GM20000 (cell line): ENCODE results near the gene RBPJ.

Source experiments
- DNase-seq: peaks from one replicate; pipeline ENCODE4 v3.0.0; 2012; ENCODE audit warnings: low spot score
- TF ChIP-seq, protein P1 (sequence below): IDR thresholded peaks from 2 replicates; pipeline ENCODE4 v1.5.1; 2012; ENCODE audit warnings: mild to moderate bottlenecking, control low read depth; ENCODE audit errors: extremely low read depth, missing control alignments

The RBPJ gene

DNA sequence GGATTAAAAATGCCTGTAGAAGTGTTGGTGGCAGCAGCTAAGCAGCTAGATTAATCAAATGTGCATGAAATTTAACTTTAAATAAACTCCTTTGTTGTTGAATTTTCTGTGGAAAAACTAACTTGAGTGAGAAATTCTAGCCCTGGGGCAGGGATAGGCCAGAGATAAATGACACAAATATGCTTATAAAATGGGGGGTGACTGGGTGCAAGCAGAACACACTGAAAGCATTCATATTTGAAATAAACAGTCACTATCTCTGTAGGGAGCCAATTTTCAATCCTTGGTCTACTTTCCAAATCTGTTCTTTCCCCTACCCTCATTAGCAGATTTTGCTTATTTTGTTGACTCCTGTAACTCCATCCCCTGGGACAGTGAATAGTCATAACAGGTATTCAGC lies 47.9 kb downstream of the RBPJ start:
- TF ChIP-seq, protein P1, sequence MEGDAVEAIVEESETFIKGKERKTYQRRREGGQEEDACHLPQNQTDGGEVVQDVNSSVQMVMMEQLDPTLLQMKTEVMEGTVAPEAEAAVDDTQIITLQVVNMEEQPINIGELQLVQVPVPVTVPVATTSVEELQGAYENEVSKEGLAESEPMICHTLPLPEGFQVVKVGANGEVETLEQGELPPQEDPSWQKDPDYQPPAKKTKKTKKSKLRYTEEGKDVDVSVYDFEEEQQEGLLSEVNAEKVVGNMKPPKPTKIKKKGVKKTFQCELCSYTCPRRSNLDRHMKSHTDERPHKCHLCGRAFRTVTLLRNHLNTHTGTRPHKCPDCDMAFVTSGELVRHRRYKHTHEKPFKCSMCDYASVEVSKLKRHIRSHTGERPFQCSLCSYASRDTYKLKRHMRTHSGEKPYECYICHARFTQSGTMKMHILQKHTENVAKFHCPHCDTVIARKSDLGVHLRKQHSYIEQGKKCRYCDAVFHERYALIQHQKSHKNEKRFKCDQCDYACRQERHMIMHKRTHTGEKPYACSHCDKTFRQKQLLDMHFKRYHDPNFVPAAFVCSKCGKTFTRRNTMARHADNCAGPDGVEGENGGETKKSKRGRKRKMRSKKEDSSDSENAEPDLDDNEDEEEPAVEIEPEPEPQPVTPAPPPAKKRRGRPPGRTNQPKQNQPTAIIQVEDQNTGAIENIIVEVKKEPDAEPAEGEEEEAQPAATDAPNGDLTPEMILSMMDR: no peak
- no peak for DNase-seq

DNA sequence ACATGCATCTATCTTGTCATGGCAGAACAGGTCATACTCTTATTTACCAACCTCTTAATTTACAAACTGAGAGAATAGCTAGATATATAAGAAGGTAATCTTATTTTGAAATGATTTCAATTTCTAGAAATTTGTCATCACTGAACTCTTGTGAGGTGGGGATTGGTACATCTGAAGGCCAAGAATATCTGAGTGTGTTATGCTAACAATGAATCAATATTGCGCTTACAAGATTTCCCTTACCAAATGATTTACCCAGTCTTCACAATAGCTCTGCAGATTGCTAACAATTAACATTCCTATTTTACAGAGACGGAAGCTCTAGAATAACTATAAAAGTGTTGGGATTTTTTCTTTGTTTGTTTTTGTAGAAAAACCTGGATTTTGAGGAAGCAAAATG lies 48.3 kb downstream of the RBPJ start:
- TF ChIP-seq, protein P1: no peak
- no peak for DNase-seq

DNA sequence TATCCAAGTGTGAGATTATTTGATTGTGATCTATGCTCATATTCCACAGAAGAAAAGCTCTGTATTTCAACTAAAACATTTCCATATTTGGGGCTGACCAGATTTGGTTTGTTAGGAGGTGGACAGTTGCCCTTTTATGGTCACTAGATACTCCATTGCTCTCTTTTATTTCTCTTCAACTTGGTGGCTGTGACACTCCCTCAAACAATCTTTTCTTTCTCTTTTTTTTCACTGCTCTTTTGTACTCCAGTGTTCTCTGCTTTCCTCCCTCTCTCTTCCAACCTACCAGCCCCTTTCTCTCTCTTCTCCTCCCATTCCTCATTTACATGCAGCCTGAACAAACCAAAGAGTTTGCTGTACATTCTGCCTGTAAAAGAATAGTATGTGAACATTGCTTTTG lies 48.8 kb downstream of the RBPJ start:
- DNase-seq: no peak
- TF ChIP-seq, protein P1: no peak

DNA sequence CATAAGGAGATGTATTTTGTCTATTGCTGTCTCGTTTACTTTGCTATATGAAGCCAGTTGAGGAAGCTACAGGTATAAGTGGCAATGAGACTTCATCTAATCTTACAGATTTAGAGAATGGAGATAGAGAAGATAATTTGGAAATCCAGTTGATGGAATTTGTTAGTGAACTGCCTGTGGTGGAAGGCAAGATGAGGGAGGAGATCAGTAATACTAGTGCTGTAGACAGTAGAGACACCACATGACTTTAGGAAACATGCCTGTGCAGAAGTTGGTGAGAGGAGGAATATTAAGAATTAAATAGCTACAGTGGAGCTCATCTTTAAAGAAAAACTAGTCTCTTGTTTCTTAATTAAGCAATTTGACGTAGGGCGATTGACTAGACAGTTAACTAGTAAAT lies 51.3 kb downstream of the RBPJ start:
- TF ChIP-seq, protein P1: no peak
- no peak for DNase-seq

DNA sequence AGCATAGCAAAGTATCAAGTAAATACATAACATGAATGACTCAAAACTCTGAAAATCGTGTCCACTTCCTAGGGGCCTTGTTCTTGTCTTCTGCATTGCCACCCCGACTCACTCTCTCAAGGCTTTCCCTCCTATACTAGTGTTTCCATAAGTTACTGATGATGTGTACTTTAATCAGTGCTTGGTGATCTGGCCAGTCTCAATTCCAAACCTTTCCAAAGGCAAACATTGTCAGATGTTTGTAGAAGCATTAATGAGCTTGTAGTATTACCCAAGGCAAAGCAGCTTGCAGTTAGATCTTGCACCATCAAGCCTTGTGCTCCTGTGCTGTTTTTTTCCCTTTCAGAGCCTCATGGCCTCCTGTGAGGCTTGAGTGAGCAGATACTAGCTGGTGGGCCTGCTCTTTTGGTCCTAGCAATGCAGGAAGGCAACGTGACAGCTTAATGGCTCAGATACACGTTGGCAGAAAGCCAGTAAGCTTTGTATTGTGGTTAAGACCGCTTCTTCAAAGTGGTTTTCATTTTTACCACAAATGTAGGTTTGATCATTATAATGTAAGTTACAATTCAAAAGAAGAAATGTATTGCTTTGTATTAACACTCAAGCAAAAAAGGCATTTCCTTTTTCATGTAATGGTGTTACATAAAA lies 51.8 kb downstream of the RBPJ start:
- DNase-seq: peak; percentile 57
- TF ChIP-seq, protein P1: no peak

DNA sequence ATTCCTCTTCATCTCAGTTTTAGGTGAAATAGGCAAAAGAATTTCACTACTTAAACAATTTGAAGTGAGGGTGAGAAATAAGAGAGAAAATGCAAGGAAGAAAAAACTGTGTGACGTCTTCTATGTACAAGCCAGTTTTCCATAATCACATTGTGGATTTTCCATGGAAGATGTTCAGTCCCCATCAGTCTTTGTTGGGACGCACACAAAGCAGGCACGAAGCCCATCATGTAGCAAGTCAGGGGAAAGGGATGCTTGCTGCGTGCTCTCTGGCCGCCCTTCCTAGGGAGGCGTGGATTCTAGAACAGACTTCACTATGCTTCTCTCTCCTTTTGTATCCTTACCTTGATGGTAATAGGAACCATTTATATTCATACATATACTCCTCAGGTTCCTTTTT lies 54.7 kb downstream of the RBPJ start:
- DNase-seq: no peak
- TF ChIP-seq, protein P1: no peak

DNA sequence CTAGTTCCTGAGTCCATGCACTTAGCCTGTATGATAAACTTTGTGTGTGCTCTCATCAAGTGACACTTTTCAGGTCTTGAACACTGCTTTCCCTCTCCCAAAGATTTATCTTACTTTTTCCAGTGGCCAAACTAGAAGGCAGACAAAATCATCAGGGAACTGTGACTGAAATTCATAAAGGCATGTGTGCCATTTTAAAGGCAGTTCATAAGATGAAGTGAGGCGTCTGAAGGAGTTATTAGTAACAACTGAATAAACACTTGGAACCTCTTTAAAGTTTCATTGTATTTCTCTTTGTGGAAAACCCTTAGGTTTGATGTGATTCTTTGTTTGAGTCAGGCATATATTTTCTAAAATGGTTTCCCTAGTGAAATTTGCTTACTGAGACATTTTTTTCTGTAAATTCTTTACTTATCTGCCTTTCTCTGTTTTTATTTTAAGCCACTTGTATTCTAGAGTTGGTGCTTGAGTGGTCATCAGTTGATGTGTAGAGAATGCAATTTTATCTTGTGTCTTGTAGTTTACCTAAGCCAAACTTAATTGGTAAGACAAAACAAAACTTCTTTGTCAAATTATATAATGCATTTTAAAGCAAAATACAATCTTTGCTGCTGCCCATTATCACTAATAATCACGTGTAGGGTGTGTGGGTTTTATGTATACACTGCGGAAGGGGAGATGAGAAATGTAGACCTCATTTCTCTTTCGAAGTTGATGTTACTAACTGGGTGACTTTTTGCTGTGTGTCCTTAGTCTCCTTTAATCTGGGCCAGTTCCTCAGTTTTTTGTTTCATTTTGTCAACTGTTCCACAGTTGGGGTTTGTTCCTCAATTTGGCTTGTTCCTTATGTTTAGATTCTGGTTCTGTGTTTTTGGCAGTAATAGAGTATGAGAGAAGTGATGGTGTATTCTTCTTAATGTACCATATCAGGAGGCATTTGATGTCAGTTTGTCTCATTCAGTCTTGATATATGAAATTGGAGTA lies 56.8 kb downstream of the RBPJ start:
- TF ChIP-seq, protein P1: no peak
- no peak for DNase-seq
